ENCODE results near the gene ARHGAP9.
"Not testable (repeated sequence)": the region's sequence is repeated elsewhere in the genome, so short reads cannot be mapped to it uniquely, and the experiment has no call there.

ARHGAP9 gene

DNA sequence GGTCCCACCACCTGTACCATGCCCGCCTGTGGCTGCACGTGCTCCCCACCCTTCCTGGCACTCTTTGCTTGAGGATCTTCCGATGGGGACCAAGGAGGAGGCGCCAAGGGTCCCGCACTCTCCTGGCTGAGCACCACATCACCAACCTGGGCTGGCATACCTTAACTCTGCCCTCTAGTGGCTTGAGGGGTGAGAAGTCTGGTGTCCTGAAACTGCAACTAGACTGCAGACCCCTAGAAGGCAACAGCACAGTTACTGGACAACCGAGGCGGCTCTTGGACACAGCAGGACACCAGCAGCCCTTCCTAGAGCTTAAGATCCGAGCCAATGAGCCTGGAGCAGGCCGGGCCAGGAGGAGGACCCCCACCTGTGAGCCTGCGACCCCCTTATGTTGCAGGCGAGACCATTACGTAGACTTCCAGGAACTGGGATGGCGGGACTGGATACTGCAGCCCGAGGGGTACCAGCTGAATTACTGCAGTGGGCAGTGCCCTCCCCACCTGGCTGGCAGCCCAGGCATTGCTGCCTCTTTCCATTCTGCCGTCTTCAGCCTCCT lies 23.4 kb downstream of the ARHGAP9 start:
- DNase-seq, result peak; percentile 66

DNA sequence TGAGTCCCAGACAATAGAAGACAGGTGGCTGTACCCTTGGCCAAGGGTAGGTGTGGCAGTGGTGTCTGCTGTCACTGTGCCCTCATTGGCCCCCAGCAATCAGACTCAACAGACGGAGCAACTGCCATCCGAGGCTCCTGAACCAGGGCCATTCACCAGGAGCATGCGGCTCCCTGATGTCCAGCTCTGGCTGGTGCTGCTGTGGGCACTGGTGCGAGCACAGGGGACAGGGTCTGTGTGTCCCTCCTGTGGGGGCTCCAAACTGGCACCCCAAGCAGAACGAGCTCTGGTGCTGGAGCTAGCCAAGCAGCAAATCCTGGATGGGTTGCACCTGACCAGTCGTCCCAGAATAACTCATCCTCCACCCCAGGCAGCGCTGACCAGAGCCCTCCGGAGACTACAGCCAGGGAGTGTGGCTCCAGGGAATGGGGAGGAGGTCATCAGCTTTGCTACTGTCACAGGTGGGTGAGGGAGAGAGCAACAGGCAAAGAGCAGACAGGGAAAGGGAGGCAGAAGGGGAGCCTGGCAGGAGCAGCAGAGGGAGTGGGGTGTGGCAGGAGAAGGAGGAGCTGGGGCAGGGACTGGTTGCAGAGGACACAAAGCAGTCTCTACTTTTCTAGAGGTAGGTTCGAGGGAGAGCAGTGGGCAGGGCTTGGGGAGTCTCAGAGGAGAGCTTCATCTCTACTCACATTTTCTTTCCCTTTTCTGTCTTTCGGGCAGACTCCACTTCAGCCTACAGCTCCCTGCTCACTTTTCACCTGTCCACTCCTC lies 24.1 kb downstream of the ARHGAP9 start:
- no peak for DNase-seq

DNA sequence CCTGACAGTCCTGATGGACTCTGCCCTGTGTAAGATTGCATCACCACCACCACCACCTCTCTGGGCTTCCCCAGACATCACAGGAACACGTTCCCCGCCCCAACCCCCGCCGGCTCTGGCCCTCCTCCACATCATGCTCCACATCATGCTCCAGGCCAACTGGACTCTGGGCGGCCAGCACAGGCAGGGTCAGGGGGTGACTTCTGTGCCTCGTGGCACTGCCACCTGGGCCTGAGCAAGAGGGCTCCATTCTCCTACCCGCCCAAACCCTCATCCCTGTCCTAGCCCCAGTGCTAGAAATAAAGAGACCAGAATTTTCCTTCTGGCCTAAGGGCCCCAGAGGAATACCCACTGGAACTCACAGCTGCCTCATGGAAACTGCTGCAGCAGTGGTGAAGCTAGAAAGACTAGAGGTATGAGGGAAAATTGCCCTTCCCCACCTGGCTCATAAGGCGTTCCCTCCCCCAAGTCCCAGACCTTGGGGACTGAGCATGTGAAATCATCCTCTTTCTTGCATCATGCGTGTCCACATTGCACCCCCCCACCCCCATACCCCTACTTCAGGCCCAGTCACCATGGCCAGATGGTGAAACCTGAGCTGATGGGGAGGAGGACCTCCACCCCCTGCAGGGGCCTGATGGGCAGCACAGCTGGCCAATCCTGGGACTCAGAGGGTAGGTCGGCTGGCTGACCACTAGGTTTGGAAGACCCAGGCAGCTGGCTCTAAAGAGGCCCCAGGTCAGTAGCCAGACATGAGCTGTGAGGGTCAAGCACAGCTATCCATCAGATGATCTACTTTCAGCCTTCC lies 24.9 kb downstream of the ARHGAP9 start, which contains the start of gene INHBE:
Gene INHBE, plus strand, starts transcription at position 742 of the 808 bp plus-strand sequence. CDS start 230 bp downstream, outside the sequence.
- DNase-seq, result no peak

DNA sequence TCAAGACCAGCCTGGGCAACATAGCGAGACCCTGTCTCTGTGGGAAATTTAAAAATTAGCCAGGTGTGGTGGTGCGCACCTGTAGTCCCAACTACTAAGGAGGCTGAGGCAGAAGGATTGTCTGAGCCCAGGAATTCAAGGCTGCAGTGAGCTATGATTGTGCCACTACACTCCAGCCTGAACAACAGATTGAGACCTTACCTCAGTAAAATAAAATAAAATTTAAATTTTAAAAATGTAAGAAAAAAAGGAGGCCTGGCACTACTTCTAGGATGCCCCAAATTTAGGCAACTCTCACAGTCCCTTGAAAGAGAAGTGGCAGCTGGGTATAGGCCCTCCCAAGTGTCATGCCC lies 25.5 kb downstream of the ARHGAP9 start:
- no peak for DNase-seq

DNA sequence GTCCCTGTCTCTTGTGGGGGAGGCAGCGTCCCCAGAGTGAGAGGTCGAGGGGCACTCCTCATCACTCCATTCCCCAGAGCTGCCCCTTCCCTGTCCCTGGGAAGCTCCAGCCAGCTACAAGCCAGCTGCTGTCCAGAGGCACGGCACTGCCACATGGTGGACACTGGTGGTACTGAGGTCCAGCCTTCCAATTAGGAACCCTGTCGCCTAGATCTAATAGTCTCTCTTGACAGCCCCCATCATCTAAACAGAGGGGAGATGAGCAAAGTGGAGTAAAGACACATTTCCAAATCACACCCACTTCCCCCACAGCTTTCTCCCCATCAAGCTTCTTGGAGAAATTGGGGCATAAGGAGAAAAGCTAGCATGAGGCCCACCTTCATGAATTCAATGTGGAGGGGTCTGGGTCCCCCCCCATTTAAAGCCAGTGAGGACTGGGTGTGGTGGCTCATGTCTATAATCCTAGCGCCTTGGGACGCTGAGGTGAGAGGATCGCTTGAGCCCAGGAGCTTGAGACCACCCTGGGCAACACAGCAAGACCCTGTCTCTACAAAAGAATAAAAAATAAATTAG lies 26.6 kb downstream of the ARHGAP9 start:
- peak; percentile 78 for DNase-seq

DNA sequence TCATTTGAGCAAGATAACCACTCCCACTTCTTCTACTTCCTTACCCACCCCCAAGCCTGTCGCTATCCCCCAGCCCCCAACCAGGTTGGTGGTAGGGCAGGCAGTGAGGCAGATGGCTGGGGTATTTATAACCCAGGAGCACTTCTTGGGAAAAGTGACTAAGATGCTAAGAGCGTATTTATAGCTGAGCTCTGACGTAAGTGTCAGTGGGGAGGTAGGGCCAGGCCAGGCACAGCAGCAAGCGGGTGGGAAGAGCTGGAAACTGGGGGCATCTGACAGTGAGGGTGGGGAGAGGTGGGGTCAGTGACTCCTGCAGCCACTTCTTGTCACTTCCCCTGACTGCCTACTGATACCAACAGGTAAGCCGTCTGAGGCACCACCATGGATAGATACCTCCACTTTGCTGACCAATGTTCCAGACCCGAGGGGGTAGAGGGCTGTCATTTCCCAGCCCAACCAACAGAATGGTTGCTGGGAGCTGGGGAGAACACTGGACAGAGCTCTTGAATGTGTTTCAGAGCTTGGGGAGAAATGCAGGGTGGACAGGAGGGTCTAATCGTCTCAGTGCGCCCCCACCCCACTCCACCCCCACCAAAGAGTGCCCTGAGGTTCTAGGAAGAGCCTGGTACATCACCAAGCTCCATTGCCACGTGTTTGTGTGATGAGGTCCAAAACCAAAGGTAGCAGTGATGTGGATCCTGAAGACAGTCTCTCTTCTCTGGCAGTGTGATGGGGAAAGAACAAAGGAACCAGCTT lies 27.3 kb downstream of the ARHGAP9 start:
- peak; percentile 59 for DNase-seq

DNA sequence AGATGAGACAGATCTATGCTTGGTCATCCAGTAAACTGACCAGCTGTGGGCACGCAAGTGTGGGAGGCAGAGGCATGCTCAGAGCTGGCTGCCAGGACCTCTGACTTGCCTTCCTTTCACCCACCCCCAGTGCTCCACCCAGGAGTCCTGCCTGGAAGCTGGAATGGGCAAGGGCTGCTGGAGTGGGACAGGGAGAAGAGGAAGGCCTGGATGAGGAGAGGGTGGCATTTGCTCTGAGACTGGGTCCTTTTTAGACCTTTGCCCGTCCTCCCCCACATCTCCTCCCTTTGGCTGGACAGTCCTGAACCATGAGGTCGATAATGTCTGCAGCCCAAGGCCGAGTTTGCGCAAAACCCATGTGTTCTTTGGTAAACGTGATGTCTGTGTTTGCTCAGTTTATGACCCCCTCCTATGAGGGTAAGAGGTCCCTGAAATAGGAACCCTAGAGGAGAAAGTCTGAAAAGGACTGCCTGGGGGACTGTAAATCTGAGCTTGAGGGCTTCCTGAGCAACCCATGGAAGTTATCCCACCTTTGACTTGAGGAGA lies 28.4 kb downstream of the ARHGAP9 start:
- no peak for DNase-seq

DNA sequence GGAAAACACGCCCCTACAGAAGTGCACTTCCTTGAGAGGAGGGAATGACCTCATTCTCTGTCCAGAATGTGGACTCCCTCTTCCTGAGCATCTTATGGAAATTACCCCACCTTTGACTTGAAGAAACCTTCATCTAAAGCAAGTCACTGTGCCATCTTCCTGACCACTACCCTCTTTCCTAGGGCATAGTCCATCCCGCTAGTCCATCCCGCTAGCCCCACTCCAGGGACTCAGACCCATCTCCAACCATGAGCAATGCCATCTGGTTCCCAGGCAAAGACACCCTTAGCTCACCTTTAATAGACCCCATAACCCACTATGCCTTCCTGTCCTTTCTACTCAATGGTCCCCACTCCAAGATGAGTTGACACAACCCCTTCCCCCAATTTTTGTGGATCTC lies 29.6 kb downstream of the ARHGAP9 start:
- DNase-seq, result no peak

DNA sequence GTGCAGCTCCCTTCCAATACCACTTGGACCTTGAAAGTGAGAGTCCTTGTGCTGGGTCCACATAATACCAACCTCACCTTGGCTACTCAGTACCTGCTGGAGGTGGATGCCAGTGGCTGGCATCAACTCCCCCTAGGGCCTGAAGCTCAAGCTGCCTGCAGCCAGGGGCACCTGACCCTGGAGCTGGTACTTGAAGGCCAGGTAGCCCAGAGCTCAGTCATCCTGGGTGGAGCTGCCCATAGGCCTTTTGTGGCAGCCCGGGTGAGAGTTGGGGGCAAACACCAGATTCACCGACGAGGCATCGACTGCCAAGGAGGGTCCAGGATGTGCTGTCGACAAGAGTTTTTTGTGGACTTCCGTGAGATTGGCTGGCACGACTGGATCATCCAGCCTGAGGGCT lies 30.3 kb downstream of the ARHGAP9 start:
- DNase-seq, result no peak

DNA sequence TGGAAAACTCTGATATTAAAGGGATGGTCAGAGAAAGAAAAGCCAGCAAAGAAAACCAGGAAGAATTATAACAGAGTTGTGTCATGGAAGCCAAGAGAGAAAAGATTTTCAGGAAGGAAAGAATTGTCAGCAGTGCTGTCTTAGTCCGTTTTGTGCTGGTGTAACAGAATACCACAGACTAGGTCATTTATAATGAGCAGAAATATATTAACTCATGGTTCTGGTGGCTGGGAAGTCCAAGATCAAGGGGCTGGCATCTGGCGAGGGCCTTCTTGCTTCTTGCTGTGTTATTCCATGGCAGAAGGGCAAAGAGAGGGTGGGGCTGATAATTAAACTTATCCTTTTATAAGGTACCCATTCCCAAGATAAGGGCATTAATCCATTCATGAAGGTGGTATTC lies 31.0 kb downstream of the ARHGAP9 start:
- DNase-seq, result no peak

DNA sequence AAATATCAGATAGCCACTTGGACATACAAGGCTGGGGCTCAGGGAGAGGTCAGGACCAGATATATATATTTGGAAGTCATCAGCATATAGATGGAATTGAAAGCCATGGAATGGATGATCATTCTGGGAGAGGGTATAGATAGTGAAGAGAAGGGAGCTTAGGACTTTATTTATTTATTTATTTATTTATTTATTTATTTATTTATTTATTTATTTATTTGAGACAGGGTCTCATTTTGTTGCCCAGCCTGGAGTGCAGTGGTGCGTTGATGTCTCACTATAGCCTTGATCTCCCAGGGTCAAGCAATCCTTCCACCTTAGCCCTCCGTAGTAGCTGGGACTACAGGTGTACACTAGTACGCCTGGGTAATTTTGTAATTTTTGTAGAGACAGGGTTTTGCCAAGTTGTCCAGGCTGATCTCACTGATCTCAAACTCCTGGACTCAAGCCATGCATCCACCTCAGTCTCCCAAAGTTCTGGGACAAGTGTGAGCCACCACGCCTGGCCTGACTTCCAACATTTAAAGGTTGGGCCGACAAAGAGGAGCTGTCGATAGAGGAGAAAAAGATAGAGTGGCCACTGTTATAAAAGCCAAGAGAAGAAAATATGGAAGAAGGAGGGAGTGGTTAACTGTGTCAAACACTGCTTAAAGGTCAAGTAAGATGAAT lies 33.2 kb downstream of the ARHGAP9 start:
- DNase-seq, result no peak

DNA sequence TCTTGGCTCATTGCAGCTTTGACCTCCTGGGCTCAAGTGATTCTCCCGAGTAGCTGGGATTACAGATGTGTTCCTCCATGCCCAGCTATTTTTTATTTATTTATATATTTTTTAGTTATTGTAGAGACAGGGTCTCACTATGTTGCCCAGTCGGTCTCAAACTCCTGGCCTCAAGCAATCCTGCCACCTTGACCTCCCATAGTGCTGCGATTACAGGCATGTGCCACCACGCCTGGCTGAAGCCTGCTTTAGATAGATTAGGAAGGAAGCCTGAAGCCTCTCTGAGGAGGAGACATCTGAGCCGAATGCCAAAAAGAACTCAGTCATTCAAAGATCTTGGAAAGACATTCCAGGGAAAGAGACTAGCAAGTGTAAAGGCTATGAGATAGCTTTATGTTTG lies 34.9 kb downstream of the ARHGAP9 start:
- DNase-seq, result no peak

DNA sequence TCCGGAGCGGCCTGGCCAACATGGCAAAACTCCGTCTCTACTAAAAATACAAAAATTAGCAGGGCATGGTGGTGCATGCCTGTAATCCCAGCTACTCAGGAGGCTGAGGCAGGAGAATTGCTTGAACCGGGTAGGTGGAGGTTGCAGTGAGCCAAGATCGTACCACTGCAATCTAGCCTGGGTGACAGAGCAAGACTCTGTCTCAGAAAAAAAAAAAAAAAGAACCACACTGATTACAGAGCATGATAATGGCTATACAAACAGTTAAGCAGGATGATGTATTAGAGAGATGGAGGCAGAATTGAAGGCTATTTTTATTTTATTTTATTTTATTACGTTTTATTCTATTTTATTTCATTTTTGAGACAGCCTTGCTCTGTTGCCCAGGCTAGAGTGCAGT lies 35.3 kb downstream of the ARHGAP9 start:
- DNase-seq, result not testable (repeated sequence)

DNA sequence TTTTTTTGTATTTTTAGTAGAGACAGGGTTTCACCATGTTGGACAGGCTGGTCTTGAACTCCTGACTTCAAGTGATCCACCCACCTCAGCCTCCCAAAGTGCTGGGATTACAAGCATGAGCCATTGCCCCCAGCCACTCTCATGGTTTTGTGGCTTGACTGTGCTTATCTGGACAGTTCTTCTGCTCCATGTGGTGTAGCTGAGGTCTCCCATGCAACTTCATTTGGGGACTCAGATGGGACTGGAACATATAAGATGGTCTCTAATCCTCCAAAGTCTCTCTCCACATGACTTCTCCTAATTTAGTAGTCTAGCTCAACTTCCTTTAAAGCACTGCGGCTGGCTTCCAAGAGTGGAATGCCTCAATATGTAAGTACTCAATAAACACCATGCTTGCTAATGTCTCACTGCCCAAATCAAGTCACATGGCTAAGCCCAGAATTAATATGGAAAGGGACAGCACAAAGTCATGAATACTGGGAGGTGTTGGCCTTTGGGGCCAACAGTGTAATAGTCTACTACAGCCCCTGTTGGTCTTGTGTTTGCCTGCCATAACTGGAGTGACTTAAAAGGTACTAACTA lies 37.7 kb downstream of the ARHGAP9 start:
- no peak for DNase-seq

DNA sequence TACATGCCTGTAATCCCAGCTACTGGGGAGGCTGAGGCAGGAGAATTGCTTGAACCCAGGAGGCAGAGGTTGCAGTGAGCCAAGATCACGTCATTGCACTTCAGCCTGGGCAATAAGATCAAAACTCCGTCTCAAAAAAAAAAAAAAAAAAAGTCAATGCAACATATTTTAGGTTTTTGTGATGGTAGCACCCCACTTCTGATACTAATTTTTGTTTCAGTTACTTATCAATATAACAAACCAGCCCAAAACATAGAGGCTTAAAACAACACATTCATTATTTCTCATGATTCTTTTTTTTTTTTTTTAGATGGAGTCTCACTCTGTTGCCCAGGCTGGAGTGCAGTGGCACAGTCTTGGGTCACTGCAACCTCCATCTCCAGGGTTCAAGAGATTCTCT lies 38.3 kb downstream of the ARHGAP9 start:
- not testable (repeated sequence) for DNase-seq

DNA sequence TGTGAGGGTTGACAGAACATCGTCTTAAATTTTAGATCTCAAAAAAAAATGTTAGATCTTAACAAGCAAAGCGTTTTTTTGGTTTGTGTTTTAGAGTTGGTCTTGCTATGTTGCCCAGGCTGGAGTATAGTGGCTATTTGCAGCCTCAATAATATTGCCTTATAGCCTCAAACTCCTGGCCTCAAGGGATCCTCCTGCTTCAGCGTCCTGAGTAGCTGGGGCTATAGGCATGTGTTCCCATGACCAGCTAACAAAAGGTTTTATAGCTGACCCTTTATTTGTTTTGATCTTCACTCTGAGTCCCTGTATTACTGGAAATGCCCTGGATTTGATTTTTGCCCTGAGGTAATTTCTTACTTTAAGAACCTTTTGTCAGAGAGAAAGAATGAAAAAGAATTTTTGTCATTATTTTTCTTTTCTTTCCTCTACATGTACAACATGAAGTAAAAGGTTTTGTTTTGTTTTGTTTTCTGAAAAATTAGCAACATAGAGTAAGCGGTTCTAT lies 39.9 kb downstream of the ARHGAP9 start:
- DNase-seq, result no peak

DNA sequence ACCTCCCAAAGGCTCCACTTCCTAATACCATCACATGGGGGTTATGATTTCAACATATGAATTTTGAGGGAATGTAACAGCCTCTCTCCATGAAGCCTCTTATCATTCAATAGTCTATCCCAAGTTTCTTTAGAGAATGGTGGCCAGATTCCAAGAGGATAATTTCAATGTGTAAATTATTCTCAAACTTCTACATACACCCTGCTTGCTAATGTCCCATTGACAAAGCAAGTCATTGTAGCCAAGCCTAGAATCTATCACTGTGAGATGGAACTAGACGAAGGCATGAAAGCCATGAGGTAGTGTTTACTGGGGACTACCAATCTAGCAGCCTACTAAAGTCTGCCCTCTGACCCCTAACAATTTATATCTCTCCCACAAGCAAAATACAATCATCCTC lies 41.3 kb downstream of the ARHGAP9 start:
- no peak for DNase-seq

DNA sequence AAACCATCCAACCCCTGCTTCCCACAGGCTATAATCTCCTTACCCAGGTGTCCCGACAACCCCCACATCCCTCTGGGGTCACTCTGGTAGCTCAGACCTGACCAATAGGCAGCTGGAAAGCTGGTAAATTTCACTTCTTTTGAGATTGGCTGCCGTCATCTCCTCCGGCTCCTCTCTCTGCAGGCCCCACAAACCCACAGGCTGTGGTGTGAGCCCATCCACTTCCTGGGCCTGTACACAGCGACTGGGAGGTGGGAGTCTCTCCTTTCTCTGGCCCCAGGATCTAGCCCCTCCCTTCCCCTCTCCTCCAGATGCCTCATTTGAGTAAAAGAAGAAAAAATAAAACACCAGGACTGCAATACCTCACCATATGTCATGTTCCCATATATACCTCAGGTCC lies 44.4 kb downstream of the ARHGAP9 start:
- DNase-seq, result no peak

DNA sequence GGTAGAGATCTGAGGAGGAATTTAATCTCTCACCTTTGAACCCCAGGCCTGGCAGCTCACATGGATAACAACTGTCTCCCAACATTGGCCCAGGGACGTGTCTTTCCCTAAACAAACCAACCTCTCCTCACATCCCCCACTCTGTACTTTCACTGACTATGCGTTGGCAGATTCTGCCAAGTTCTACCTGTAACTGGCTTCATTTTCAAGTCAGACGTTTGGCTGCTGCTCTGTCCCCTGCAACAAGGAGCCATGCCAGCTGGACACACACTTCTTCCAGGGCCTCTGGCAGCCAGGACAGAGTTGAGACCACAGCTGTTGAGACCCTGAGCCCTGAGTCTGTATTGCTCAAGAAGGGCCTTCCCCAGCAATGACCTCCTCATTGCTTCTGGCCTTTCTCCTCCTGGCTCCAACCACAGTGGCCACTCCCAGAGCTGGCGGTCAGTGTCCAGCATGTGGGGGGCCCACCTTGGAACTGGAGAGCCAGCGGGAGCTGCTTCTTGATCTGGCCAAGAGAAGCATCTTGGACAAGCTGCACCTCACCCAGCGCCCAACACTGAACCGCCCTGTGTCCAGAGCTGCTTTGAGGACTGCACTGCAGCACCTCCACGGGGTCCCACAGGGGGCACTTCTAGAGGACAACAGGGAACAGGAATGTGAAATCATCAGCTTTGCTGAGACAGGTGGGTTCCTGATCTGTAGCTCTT lies 45.0 kb downstream of the ARHGAP9 start, which contains the start of gene INHBC:
Gene INHBC, plus strand, starts transcription at position 268 of the 707 bp plus-strand sequence. Its CDS starts 103 bp downstream, at position 371.
- DNase-seq, result no peak

DNA sequence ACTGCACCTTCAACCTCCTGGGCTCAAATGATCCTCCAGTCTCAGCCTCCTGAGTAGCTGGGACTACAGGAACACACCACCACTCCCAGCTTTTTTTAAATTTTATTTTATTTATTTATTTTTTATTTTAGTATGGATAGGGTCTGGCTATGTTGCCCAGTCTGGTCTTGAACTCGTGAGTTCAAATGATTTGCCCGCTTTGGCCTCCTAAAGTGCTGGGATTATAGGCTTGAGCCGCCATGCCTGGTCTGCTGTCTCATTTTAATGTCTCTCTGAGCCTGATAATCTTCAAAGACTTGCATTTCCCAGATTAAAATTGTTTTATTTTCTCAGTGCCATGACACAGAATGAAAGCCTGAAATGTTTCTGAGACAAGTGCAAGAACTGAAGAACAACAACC lies 46.3 kb downstream of the ARHGAP9 start:
- no peak for DNase-seq

Data from activated CD4-positive, alpha-beta T cell treated with anti-CD3 and anti-CD28 coated beads for 48 hours (primary cell).